Upper lobe of left lung (tissue), 4 donors: Measurements from ENCODE around the gene GPD1L.

Source experiments
- CTCF ChIP-seq, 6 experiments: fragments of 450-650 bp in 4 of 6; fragments of 200-600 bp in 2 of 6; sonication (generic) in 2 of 6; IDR thresholded peaks; one replicate each; pipeline ENCODE4 v1.5.1; 2016 to 2019; ENCODE audit warnings: antibody characterized with exemption in 6 of 6
- POLR2A ChIP-seq, 4 donors: fragments of 450-650 bp; IDR thresholded peaks; one replicate each; pipeline ENCODE4 v1.5.1; 2016 to 2017; ENCODE audit warnings: antibody characterized with exemption in 4 of 4, mild to moderate bottlenecking in 2 of 4

GRCh38 chr3:32177702-32178198 lies 71.3 kb downstream of the GPD1L start:
- peak; percentile 61 to 89 (median 86) for TF ChIP-seq CTCF (IDR thresholded peaks at IDR 0.05)
- TF ChIP-seq POLR2A (IDR thresholded peaks at IDR 0.05) = no peak
